Upper lobe of right lung (tissue), 1 donor: ENCODE data around the gene SPOPL. TPM values are rescaled to one million over a fixed set of nuclear protein-coding genes. Genes with fewer than 3 reads are reported as not detected.

ENCODE experiments used
- ATAC-seq: fragments of 200-7000 bp; cut with Tn5 transposase; one replicate; pipeline ENCODE4 v1.9.1; 2020; ENCODE audit warnings: mild to moderate bottlenecking, moderate library complexity
- DNase-seq: peaks from one replicate; pipeline ENCODE4 v3.0.0-alpha.2; 2020
- H3K27ac ChIP-seq: fragments of 200-600 bp; one replicate; pipeline ENCODE4 v1.8.0; 2022
- H3K27me3 ChIP-seq: fragments of 200-600 bp; one replicate; pipeline ENCODE4 v1.8.0; 2022; ENCODE audit warnings: mild to moderate bottlenecking
- H3K36me3 ChIP-seq: fragments of 200-600 bp; one replicate; pipeline ENCODE4 v1.8.0; 2022
- H3K4me1 ChIP-seq: fragments of 200-600 bp; one replicate; pipeline ENCODE4 v1.8.0; 2022
- H3K4me3 ChIP-seq: fragments of 200-600 bp; one replicate; pipeline ENCODE4 v1.8.0; 2022; ENCODE audit warnings: mild to moderate bottlenecking
- H3K9me3 ChIP-seq: fragments of 200-600 bp; one replicate; pipeline ENCODE4 v1.8.0; 2022
- CTCF ChIP-seq: fragments of 200-600 bp; IDR thresholded peaks from one replicate; pipeline ENCODE4 v1.8.0; 2022; ENCODE audit warnings: antibody characterized with exemption
- intact Hi-C: fragments of 100-400 bp; cut with DNase I; formaldehyde crosslinking; loops from one replicate; pipeline ENCODE4 v1.11.0; 2022
- total RNA-seq: library from RNA; stranded (reverse); fragmentation: NEBNext Ultra II Directional; extraction: Animal tissue kit (Norgen Biotek cat#: 25700); gene quantifications from one replicate; pipeline ENCODE4 v1.2.1, GENCODE V29; 2021
- donor health status: DM: no; HTN: yes; CAD: no; lungs with severe emphysema.

Gene SPOPL
- total RNA-seq, 1 donor from 2014 or later: 26.3 TPM

- Histone ChIP-seq H3K9me3 (no peaks in the 10 kb centered on the region), H3K27ac (no peak overlapping the region), H3K27me3 (no peaks in the 10 kb centered on the region), H3K4me1 (no peaks in the 10 kb centered on the region), H3K4me3 (no peak overlapping the region), H3K36me3 (no peaks in the 10 kb centered on the region)
- ATAC-seq (no peak), DNase-seq (no peak)
- TF ChIP-seq CTCF: no peak
- intact Hi-C loops: no loop called here
Measured at GRCh38 chr2:138589663-138590062, 88.1 kb downstream of the SPOPL start.

- no peak overlapping the region for H3K27ac ChIP-seq
- H3K4me1 ChIP-seq: no peaks in the 10 kb centered on the region
- intact Hi-C loops: no loop called here
- ATAC-seq (no peak), DNase-seq (no peak)
- H3K27me3 ChIP-seq: no peaks in the 10 kb centered on the region
- H3K9me3 ChIP-seq: no peaks in the 10 kb centered on the region
- H3K36me3 ChIP-seq: no peaks in the 10 kb centered on the region
- TF ChIP-seq CTCF: no peak
- H3K4me3 ChIP-seq: no peak overlapping the region
Measured at GRCh38 chr2:138596403-138596802, 94.8 kb downstream of the SPOPL start.

- H3K4me1 ChIP-seq: no peaks in the 10 kb centered on the region
- no peak overlapping the region for H3K4me3 ChIP-seq
- H3K27me3 ChIP-seq: no peaks in the 10 kb centered on the region
- H3K36me3 ChIP-seq: no peaks in the 10 kb centered on the region
- intact Hi-C loops: no loop called here
- TF ChIP-seq CTCF: no peak
- H3K27ac ChIP-seq: no peak overlapping the region
- no peak for ATAC-seq
- no peaks in the 10 kb centered on the region for H3K9me3 ChIP-seq
- DNase-seq: no peak
Measured at GRCh38 chr2:138600732-138601457, 99.3 kb downstream of the SPOPL start.

- no peak overlapping the region for H3K4me3 ChIP-seq
- no peaks in the 10 kb centered on the region for H3K4me1 ChIP-seq
- TF ChIP-seq CTCF: no peak
- H3K9me3 ChIP-seq: no peaks in the 10 kb centered on the region
- no peak overlapping the region for H3K27ac ChIP-seq
- H3K36me3 ChIP-seq: no peaks in the 10 kb centered on the region
- DNase-seq (no peak), ATAC-seq (no peak)
- no peaks in the 10 kb centered on the region for H3K27me3 ChIP-seq
- intact Hi-C loops: no loop called here
Measured at GRCh38 chr2:138601458-138602165, 100.0 kb downstream of the SPOPL start.

- Histone ChIP-seq H3K27ac (no peak overlapping the region), H3K27me3 (no peaks in the 10 kb centered on the region), H3K4me3 (no peak overlapping the region), H3K36me3 (no peaks in the 10 kb centered on the region), H3K4me1 (no peaks in the 10 kb centered on the region), H3K9me3 (no peaks in the 10 kb centered on the region)
- no peak for TF ChIP-seq CTCF
- no peak for DNase-seq
- intact Hi-C loops: no loop called here
- no peak for ATAC-seq
Measured at GRCh38 chr2:138602166-138602460, 100.5 kb downstream of the SPOPL start.
